Measurements from ENCODE around the gene TNFRSF1B.

TNFRSF1B gene

GRCh38 chr1:12228979-12229378 lies 62.2 kb downstream of the TNFRSF1B start:
- H3K27ac Mint-ChIP-seq, result peak overlapping the region in 1 of 2 donors; percentile 81
- H3K9me3 Mint-ChIP-seq, result no peaks in the 10 kb centered on the region
- DNase-seq (no peak), ATAC-seq (replicated peaks) (no peak)
- H3K27me3 Mint-ChIP-seq, result no peaks in the 10 kb centered on the region
- peaks cover 4% of the 10 kb centered on the region for H3K36me3 Mint-ChIP-seq (ENCODE audit: insufficient read depth)
- H3K4me1 Mint-ChIP-seq (ENCODE audit: low read depth in 2 of 2), result peaks cover 15 to 23% of the 10 kb centered on the region in 2 donors
- H3K4me3 Mint-ChIP-seq, result peak overlapping the region; percentile 76 to 78

GRCh38 chr1:12229386-12229834 lies 62.6 kb downstream of the TNFRSF1B start:
- H3K4me1 Mint-ChIP-seq (ENCODE audit: low read depth in 2 of 2), result peaks cover 15 to 23% of the 10 kb centered on the region in 2 donors
- DNase-seq (no peak), ATAC-seq (replicated peaks) (no peak)
- H3K4me3 Mint-ChIP-seq, result peak overlapping the region; percentile 76 to 78
- peak overlapping the region in 1 of 2 donors; percentile 81 for H3K27ac Mint-ChIP-seq
- H3K9me3 Mint-ChIP-seq, result no peaks in the 10 kb centered on the region
- no peaks in the 10 kb centered on the region for H3K27me3 Mint-ChIP-seq
- peaks cover 4% of the 10 kb centered on the region for H3K36me3 Mint-ChIP-seq (ENCODE audit: insufficient read depth)

- Mint-ChIP-seq H3K27ac (peak within 1 kb of the TSS; percentile 81 to 88), H3K4me1 (ENCODE audit: low read depth in 2 of 2) (peaks cover 15 to 23% of the 10 kb centered on the region in 2 donors), H3K9me3 (no peaks in the 10 kb centered on the region), H3K36me3 (ENCODE audit: insufficient read depth) (peaks cover 8% of the 10 kb centered on the region), H3K4me3 (peak within 1 kb of the TSS; percentile 82 to 84), H3K27me3 (no peaks in the 10 kb centered on the region)
- DNase-seq (peak; percentile 76 to 83 (median 78)), ATAC-seq (replicated peaks) (peak; percentile 97)
Measured at GRCh38 chr1:12229835-12230548, 63.2 kb downstream of the TNFRSF1B start, which contains the start of gene VPS13D. Gene VPS13D, plus strand, starts transcription at chr1:12230030. Its CDS starts 4,237 bp downstream, at chr1:12234267.

- peak overlapping the region; percentile 82 to 84 for H3K4me3 Mint-ChIP-seq
- peaks cover 18 to 26% of the 10 kb centered on the region in 2 donors for H3K4me1 Mint-ChIP-seq (ENCODE audit: low read depth in 2 of 2)
- no peaks in the 10 kb centered on the region for H3K9me3 Mint-ChIP-seq
- H3K27me3 Mint-ChIP-seq, result no peaks in the 10 kb centered on the region
- H3K27ac Mint-ChIP-seq, result peak overlapping the region; percentile 58 to 88
- ATAC-seq (replicated peaks) (peak; percentile 39), DNase-seq (peak in 1 of 3 experiments; percentile 21)
- peaks cover 15% of the 10 kb centered on the region for H3K36me3 Mint-ChIP-seq (ENCODE audit: insufficient read depth)
Measured at GRCh38 chr1:12230549-12231275, 63.9 kb downstream of the TNFRSF1B start.

DNA sequence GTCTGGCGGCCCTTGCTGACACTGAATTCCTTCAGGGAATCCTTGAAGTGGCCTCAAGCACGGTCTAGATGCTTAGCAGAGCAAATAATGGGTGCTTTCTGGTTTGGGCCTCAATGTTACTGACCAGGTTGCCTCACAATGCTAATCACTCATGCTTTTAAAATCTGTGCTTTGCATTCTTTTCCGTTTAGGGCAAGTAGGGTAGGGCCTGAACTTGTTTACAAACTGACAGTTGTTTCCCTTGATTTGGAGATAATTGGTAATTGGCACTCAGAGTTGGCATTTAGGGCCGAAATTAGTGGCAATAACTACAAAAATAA lies 64.4 kb downstream of the TNFRSF1B start:
- no peaks in the 10 kb centered on the region for H3K9me3 Mint-ChIP-seq
- H3K4me1 Mint-ChIP-seq (ENCODE audit: low read depth in 2 of 2), result peaks cover 18 to 31% of the 10 kb centered on the region in 2 donors
- no peaks in the 10 kb centered on the region for H3K27me3 Mint-ChIP-seq
- peaks cover 16% of the 10 kb centered on the region for H3K36me3 Mint-ChIP-seq (ENCODE audit: insufficient read depth)
- ATAC-seq (replicated peaks) (no peak), DNase-seq (no peak)
- peak overlapping the region; percentile 82 to 84 for H3K4me3 Mint-ChIP-seq
- peak overlapping the region; percentile 25 to 88 for H3K27ac Mint-ChIP-seq

DNA sequence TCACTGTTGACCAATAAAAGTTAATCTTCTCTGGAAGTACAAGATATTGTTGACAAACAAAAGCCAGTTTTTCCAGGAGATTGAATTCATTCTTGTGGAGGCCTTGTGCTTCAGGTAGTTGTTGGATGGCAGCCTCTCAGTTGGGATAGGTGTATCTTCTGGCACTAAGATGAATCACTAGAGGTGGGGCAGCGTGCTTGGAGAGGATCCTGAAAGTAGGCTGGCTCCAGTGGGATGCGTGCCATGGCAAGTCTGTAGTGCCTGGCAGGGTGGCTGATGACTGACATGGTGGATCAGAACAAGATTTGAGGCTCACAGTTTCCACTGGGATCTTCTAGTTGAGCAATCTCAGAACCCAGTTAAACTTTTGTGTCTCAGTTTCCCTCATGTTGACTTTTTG lies 65.4 kb downstream of the TNFRSF1B start:
- H3K27ac Mint-ChIP-seq, result no peak overlapping the region
- H3K4me1 Mint-ChIP-seq (ENCODE audit: low read depth in 2 of 2), result peaks cover 18 to 38% of the 10 kb centered on the region in 2 donors
- H3K27me3 Mint-ChIP-seq, result no peaks in the 10 kb centered on the region
- peak overlapping the region in 1 of 2 donors; percentile 84 for H3K4me3 Mint-ChIP-seq
- no peak for DNase-seq
- no peaks in the 10 kb centered on the region for H3K9me3 Mint-ChIP-seq
- no peak for ATAC-seq (replicated peaks)
- peaks cover 16% of the 10 kb centered on the region for H3K36me3 Mint-ChIP-seq (ENCODE audit: insufficient read depth)

- Mint-ChIP-seq H3K27me3 (no peaks in the 10 kb centered on the region), H3K36me3 (ENCODE audit: insufficient read depth) (peaks cover 72% of the 10 kb centered on the region), H3K4me1 (ENCODE audit: low read depth in 2 of 2) (peaks cover 0 to 13% of the 10 kb centered on the region in 2 donors), H3K4me3 (no peak overlapping the region), H3K9me3 (no peaks in the 10 kb centered on the region), H3K27ac (no peak overlapping the region)
- DNase-seq, result no peak
- ATAC-seq (replicated peaks), result no peak
Measured at GRCh38 chr1:12244078-12244477, 77.3 kb downstream of the TNFRSF1B start.

GRCh38 chr1:12244585-12244984 lies 77.8 kb downstream of the TNFRSF1B start:
- no peak overlapping the region for H3K27ac Mint-ChIP-seq
- no peaks in the 10 kb centered on the region for H3K27me3 Mint-ChIP-seq
- ATAC-seq (replicated peaks) (no peak), DNase-seq (no peak)
- H3K4me3 Mint-ChIP-seq, result no peak overlapping the region
- no peaks in the 10 kb centered on the region for H3K9me3 Mint-ChIP-seq
- H3K36me3 Mint-ChIP-seq (ENCODE audit: insufficient read depth), result peaks cover 77% of the 10 kb centered on the region
- peaks cover 0 to 10% of the 10 kb centered on the region in 2 donors for H3K4me1 Mint-ChIP-seq (ENCODE audit: low read depth in 2 of 2)

DNA sequence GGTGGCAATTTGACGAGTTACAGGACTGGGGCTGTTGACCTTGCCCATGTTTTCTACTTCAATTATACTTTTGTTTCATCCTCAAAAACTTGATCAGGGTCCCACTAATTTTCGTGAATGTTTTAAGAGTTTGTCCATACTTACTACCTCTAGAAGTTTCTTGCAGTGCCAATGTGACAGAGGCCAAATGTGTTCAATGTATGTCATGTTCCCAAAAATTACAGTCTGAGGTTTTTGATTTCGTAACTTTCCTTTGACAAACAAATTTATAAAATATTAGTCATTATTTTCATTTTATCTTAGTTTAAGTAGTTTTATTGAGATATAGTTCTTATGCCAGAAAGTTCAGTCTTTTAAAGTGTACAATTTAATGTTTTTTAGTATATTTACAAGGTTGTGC lies 78.3 kb downstream of the TNFRSF1B start:
- Mint-ChIP-seq H3K4me3 (no peak overlapping the region), H3K9me3 (no peaks in the 10 kb centered on the region), H3K36me3 (ENCODE audit: insufficient read depth) (peaks cover 82% of the 10 kb centered on the region), H3K27me3 (no peaks in the 10 kb centered on the region), H3K27ac (no peak overlapping the region), H3K4me1 (ENCODE audit: low read depth in 2 of 2) (peaks cover 0 to 5% of the 10 kb centered on the region in 2 donors)
- DNase-seq (no peak), ATAC-seq (replicated peaks) (no peak)

- no peak for ATAC-seq (replicated peaks)
Measured at GRCh38 chr1:12245733-12246132, 78.9 kb downstream of the TNFRSF1B start.

GRCh38 chr1:12246584-12246983 lies 79.8 kb downstream of the TNFRSF1B start:
- H3K27ac Mint-ChIP-seq, result no peak overlapping the region
- ATAC-seq (replicated peaks) (no peak), DNase-seq (no peak)
- no peaks in the 10 kb centered on the region for H3K27me3 Mint-ChIP-seq
- H3K4me3 Mint-ChIP-seq, result no peak overlapping the region
- H3K4me1 Mint-ChIP-seq (ENCODE audit: low read depth in 2 of 2), result peaks cover 0 to 7% of the 10 kb centered on the region in 2 donors
- peaks cover 74% of the 10 kb centered on the region for H3K36me3 Mint-ChIP-seq (ENCODE audit: insufficient read depth)
- no peaks in the 10 kb centered on the region for H3K9me3 Mint-ChIP-seq

More at GRCh38 chr1:12245733-12246132, 78.9 kb downstream of the TNFRSF1B start:
- H3K4me3 Mint-ChIP-seq, result no peak overlapping the region
- DNase-seq, result no peak
- H3K27ac Mint-ChIP-seq, result peak overlapping the region in 1 of 2 donors; percentile 69
- H3K4me1 Mint-ChIP-seq (ENCODE audit: low read depth in 2 of 2), result peaks cover 0 to 7% of the 10 kb centered on the region in 2 donors
- H3K9me3 Mint-ChIP-seq, result no peaks in the 10 kb centered on the region
- no peaks in the 10 kb centered on the region for H3K27me3 Mint-ChIP-seq
- peaks cover 78% of the 10 kb centered on the region for H3K36me3 Mint-ChIP-seq (ENCODE audit: insufficient read depth)

GRCh38 chr1:12249181-12249580 lies 82.4 kb downstream of the TNFRSF1B start:
- Mint-ChIP-seq H3K4me3 (no peak overlapping the region), H3K27ac (no peak overlapping the region), H3K4me1 (ENCODE audit: low read depth in 2 of 2) (peaks cover 0 to 5% of the 10 kb centered on the region in 2 donors), H3K36me3 (ENCODE audit: insufficient read depth) (peaks cover 77% of the 10 kb centered on the region), H3K9me3 (no peaks in the 10 kb centered on the region), H3K27me3 (no peaks in the 10 kb centered on the region)
- DNase-seq (no peak), ATAC-seq (replicated peaks) (no peak)

DNA sequence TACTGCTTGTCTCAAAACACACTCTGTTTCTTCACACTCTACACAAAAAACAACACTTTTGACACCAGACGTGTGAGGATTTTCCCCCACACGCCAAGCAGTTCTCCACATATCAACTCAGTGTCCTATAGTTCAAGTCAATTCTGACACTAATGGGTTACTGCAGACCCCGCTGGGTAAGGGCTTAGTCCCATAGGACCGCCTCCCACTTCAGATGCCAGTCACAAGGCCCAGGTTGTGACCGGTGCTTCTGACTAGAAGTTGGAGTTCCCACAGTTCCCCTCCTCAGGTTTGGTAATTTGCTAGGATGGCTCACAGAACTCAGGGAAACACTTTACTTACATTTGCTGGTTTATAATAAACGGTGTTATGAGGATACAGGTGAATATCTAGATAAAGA lies 83.0 kb downstream of the TNFRSF1B start:
- H3K4me3 Mint-ChIP-seq, result no peak overlapping the region

GRCh38 chr1:12251442-12251841 lies 84.7 kb downstream of the TNFRSF1B start:
- Mint-ChIP-seq H3K9me3 (no peaks in the 10 kb centered on the region), H3K4me3 (no peak overlapping the region), H3K27ac (no peak overlapping the region), H3K4me1 (ENCODE audit: low read depth in 2 of 2) (peaks cover 0 to 3% of the 10 kb centered on the region in 2 donors), H3K27me3 (no peaks in the 10 kb centered on the region), H3K36me3 (ENCODE audit: insufficient read depth) (peaks cover 80% of the 10 kb centered on the region)
- ATAC-seq (replicated peaks), result no peak
- DNase-seq, result no peak

More for the DNA sequence above, 83.0 kb downstream of the TNFRSF1B start:
- H3K27ac Mint-ChIP-seq, result no peak overlapping the region
- no peak for ATAC-seq (replicated peaks)
- DNase-seq, result no peak
- peaks cover 78% of the 10 kb centered on the region for H3K36me3 Mint-ChIP-seq (ENCODE audit: insufficient read depth)
- H3K4me1 Mint-ChIP-seq (ENCODE audit: low read depth in 2 of 2), result peaks cover 0 to 3% of the 10 kb centered on the region in 2 donors
- no peaks in the 10 kb centered on the region for H3K27me3 Mint-ChIP-seq
- no peaks in the 10 kb centered on the region for H3K9me3 Mint-ChIP-seq
